ENCODE data around the gene IGSF21.

IGSF21 gene

GRCh38 chr1:18079941-18080735, 27.5 kb upstream of the IGSF21 start:
- no peak for TF ChIP-seq ZBTB7A (IDR thresholded peaks at IDR 0.05; ENCODE audit: low read depth)
- no peak for TF ChIP-seq NFIC (IDR thresholded peaks at IDR 0.05)
- TF ChIP-seq CREB1 (IDR thresholded peaks at IDR 0.05; ENCODE audit: low read depth) = no peak
- TF ChIP-seq, protein P1, sequence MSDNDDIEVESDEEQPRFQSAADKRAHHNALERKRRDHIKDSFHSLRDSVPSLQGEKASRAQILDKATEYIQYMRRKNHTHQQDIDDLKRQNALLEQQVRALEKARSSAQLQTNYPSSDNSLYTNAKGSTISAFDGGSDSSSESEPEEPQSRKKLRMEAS (IDR thresholded peaks at IDR 0.05) = no peak
- TF ChIP-seq TAF1 (IDR thresholded peaks at IDR 0.05; ENCODE audit: low read depth) = no peak
- no peak for TF ChIP-seq USF1 (IDR thresholded peaks at IDR 0.05)
- TF ChIP-seq CEBPB (IDR thresholded peaks at IDR 0.05) = no peak
- TF ChIP-seq FOXM1 (IDR thresholded peaks at IDR 0.05; ENCODE audit: borderline replicate concordance, low read depth) = no peak
- no peak for TF ChIP-seq YY1 (IDR thresholded peaks at IDR 0.05; ENCODE audit: low read depth)
- TF ChIP-seq TEAD4 (IDR thresholded peaks at IDR 0.05) = no peak
- no peak for TF ChIP-seq EP300 (IDR thresholded peaks at IDR 0.05; ENCODE audit: borderline replicate concordance)
- TF ChIP-seq, protein P2, sequence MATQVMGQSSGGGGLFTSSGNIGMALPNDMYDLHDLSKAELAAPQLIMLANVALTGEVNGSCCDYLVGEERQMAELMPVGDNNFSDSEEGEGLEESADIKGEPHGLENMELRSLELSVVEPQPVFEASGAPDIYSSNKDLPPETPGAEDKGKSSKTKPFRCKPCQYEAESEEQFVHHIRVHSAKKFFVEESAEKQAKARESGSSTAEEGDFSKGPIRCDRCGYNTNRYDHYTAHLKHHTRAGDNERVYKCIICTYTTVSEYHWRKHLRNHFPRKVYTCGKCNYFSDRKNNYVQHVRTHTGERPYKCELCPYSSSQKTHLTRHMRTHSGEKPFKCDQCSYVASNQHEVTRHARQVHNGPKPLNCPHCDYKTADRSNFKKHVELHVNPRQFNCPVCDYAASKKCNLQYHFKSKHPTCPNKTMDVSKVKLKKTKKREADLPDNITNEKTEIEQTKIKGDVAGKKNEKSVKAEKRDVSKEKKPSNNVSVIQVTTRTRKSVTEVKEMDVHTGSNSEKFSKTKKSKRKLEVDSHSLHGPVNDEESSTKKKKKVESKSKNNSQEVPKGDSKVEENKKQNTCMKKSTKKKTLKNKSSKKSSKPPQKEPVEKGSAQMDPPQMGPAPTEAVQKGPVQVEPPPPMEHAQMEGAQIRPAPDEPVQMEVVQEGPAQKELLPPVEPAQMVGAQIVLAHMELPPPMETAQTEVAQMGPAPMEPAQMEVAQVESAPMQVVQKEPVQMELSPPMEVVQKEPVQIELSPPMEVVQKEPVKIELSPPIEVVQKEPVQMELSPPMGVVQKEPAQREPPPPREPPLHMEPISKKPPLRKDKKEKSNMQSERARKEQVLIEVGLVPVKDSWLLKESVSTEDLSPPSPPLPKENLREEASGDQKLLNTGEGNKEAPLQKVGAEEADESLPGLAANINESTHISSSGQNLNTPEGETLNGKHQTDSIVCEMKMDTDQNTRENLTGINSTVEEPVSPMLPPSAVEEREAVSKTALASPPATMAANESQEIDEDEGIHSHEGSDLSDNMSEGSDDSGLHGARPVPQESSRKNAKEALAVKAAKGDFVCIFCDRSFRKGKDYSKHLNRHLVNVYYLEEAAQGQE (IDR thresholded peaks at IDR 0.05; ENCODE audit: low read depth) = no peak

- no peak for TF ChIP-seq CEBPB (IDR thresholded peaks at IDR 0.05)
- no peak for TF ChIP-seq YY1 (IDR thresholded peaks at IDR 0.05; ENCODE audit: low read depth)
- TF ChIP-seq RAD21 (IDR thresholded peaks at IDR 0.05; ENCODE audit: low read depth) = no peak
- no peak for TF ChIP-seq TCF12 (IDR thresholded peaks at IDR 0.05; ENCODE audit: low read depth)
- TF ChIP-seq TEAD4 (IDR thresholded peaks at IDR 0.05) = no peak
- no peak for TF ChIP-seq NFIC (IDR thresholded peaks at IDR 0.05)
- TF ChIP-seq, protein P2 (IDR thresholded peaks at IDR 0.05; ENCODE audit: low read depth) = no peak
- TF ChIP-seq, protein P1 (IDR thresholded peaks at IDR 0.05) = no peak
- TF ChIP-seq FOXM1 (IDR thresholded peaks at IDR 0.05; ENCODE audit: borderline replicate concordance, low read depth) = no peak
- TF ChIP-seq EGR1 (IDR thresholded peaks at IDR 0.05) = no peak
- TF ChIP-seq TAF1 (IDR thresholded peaks at IDR 0.05; ENCODE audit: low read depth) = no peak
- TF ChIP-seq EP300 (IDR thresholded peaks at IDR 0.05; ENCODE audit: borderline replicate concordance) = no peak
- TF ChIP-seq ZBTB7A (IDR thresholded peaks at IDR 0.05; ENCODE audit: low read depth) = no peak
- TF ChIP-seq USF1 (IDR thresholded peaks at IDR 0.05) = no peak
- TF ChIP-seq CREB1 (IDR thresholded peaks at IDR 0.05; ENCODE audit: low read depth) = no peak
Measured at GRCh38 chr1:18085387-18086074, 22.1 kb upstream of the IGSF21 start.

DNA sequence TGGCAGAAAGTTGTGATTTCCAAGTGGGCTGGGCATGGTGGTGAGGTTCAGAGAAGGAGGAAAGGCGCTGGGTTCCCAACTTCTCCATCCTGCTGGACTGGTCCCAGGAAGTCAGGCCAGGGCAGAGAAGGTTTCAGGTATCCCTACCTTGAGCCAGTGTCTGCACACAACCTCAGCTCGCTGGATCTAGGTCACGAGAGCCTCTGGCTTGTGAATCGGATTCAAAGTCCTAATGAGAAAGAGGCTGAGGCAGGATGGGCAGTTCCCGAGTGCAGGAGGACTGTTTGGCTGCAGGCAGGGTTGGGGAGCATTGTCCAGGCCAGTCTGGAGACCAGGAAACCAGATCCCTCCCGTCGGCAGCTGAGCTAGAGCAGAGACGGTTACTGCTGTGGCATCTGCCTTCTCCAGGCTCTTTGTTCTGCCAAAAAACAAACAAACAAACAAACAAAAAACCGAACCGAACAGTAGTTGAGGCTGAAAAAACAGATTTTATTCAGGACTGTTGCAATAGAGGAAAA, 19.5 kb upstream of the IGSF21 start:
- TF ChIP-seq NFIC (IDR thresholded peaks at IDR 0.05) (no peak), YY1 (IDR thresholded peaks at IDR 0.05; ENCODE audit: low read depth) (no peak), FOXM1 (IDR thresholded peaks at IDR 0.05; ENCODE audit: borderline replicate concordance, low read depth) (no peak), EGR1 (IDR thresholded peaks at IDR 0.05) (no peak), TEAD4 (IDR thresholded peaks at IDR 0.05) (no peak), CREB1 (IDR thresholded peaks at IDR 0.05; ENCODE audit: low read depth) (no peak), CEBPB (IDR thresholded peaks at IDR 0.05) (no peak), USF1 (IDR thresholded peaks at IDR 0.05) (no peak)

DNA sequence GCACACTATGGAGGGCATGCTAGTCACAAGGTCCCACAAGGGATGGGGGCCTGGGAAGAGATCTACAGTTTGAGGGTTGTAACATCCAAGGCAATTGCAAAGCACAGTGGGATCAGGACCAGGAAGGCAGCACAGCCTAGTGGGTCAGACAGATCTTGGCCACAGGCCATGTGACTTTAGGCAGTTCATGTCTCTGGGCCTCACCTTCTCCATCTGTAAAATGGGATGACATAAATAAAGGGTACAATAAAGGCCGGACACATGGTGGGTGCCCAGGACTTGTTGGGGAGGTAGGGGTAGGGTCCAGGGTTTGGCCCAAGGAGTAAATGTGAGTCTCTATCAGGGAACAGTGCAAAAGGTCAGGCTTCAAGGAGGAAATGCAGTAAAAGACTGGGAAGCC, 18.1 kb upstream of the IGSF21 start:
- TF ChIP-seq NFIC (IDR thresholded peaks at IDR 0.05) (no peak), TEAD4 (IDR thresholded peaks at IDR 0.05) (no peak), CREB1 (IDR thresholded peaks at IDR 0.05; ENCODE audit: low read depth) (no peak), FOXM1 (IDR thresholded peaks at IDR 0.05; ENCODE audit: borderline replicate concordance, low read depth) (no peak), RAD21 (IDR thresholded peaks at IDR 0.05; ENCODE audit: low read depth) (no peak), CEBPB (IDR thresholded peaks at IDR 0.05) (no peak), USF1 (IDR thresholded peaks at IDR 0.05) (no peak), EGR1 (IDR thresholded peaks at IDR 0.05) (no peak), TAF1 (IDR thresholded peaks at IDR 0.05; ENCODE audit: low read depth) (no peak), EP300 (IDR thresholded peaks at IDR 0.05; ENCODE audit: borderline replicate concordance) (no peak), YY1 (IDR thresholded peaks at IDR 0.05; ENCODE audit: low read depth) (no peak), ZBTB7A (IDR thresholded peaks at IDR 0.05; ENCODE audit: low read depth) (no peak), TCF12 (IDR thresholded peaks at IDR 0.05; ENCODE audit: low read depth) (no peak)
- TF ChIP-seq, protein P1 (IDR thresholded peaks at IDR 0.05) = no peak
- TF ChIP-seq, protein P2 (IDR thresholded peaks at IDR 0.05; ENCODE audit: low read depth) = no peak

Data from Ishikawa (cell line).